GM10847 (cell line): Measurements from ENCODE around the gene GRIK4.

Experiments
- POLR2A ChIP-seq: IDR thresholded peaks from 2 replicates; pipeline ENCODE4 v1.6.1; 2011; ENCODE audit not compliant: insufficient read length; ENCODE audit errors: extremely low read depth

GRIK4 gene

DNA sequence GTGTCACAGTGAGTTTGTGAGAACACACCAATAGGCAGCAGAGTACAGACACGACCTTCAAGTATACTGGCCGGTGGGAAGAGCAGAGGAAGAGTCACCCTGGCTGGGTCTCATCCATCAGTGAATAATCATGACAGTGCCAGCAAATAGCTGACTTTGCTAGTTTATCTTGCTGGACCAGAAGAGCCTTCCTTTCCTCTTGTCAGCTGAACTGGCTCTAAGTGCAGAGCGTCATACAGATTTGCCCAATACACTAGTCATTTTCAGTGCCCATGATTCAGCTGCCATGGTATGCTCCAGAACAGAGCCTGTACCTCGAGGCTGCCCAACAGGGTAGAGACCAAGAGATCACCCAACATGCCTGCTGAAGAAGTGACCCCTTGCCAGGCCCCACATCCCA lies 429.5 kb downstream of the GRIK4 start:
- TF ChIP-seq POLR2A: no peak

DNA sequence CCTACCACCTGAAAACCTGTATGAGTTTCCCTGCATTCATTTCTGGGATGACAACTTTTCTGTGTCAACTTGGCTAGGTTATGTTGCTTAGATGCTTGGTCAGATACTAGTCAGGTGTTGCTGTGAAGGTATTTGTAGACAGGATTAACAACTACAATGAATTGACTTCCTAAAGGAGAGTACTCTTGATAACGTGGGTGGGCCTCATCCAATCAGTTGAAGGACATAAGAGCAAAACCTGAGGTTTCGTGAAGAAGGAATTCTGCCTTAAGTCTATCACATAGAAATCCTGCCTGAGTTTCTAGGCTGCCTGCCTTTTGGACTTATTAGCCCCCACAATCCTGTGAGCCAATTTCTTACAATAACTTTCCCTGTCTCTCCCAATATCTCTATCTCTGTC lies 431.2 kb downstream of the GRIK4 start:
- no peak for TF ChIP-seq POLR2A

DNA sequence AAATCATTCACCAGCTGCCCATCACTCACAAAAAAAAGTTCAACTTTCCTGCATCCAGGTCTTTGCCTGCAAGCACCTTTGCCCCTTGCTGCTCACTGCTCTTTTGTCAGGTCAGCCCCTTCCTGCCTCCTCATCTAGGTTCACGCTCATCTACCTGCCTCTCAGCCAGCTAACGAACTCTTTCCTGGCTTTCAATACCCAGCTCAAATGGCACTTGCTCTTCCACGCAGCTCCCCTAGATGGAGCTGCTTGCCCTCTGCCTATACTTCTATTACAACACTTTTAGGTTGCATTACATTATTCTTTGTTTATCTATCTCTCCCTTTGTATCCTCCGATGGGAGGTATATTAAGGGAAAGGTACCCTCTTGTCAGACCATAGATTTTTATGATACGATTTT lies 433.5 kb downstream of the GRIK4 start:
- TF ChIP-seq POLR2A: no peak

DNA sequence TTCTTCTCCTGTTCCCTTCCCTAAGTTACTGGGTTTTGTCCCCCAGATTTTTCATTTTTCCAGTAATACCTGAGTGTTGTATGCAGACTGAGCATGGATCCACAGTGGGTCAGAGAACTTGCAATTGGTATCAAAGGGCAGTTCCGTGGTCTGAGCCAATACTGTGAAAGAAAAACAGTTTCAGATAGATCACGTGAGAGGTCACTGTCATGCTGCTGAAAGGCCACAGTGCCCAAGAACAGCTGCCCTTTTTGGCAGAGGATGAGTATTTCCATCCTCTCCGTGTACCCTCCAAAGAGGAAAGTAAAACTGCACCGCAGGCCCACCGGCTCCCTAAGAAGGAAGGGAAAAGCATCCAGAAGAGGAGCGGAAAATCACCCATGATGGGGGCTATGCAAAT lies 439.3 kb downstream of the GRIK4 start:
- TF ChIP-seq POLR2A: no peak

DNA sequence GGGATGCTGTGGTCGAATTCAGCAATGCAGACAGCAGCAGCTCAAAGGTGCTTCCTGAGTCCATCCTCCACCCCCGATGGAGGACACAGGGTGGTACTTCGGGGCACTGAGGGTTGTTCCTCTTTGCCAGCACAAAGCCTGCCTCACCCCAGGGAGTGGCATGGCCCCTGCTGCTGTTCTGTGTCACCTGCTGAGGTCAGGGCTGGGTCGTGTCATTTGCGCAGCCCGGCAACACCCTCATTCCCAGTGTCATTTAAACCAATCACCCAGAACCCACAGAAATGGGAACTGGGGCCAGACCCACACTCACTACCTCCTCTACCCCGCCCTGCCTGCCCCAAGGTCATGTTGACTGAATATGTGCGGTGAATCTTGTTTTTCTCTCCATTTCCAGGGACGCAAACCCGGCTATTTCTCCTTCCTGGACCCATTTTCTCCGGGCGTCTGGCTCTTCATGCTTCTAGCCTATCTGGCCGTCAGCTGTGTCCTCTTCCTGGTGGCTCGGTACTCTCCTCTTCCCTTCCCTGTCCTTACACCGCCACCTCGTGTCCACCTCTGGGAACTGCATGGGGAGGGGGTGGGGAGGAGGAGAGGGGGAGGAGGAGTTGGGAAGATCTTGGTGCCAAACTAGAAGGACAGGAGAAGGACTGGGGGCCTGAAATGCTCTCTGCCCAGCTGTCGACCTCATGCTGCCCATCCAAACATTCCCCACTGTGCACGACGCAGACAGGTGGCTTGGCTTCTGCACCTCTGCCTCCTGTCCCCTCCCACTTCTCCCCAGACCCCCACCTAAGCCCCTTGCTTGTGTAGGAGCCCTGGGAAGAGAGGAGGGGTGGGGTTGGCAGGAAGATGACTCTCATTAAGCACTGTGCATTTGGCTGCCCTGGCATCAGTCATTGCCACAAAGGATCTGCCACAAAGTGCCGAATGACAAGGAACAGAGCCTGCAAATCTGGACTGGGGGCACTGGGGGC lies 441.2 kb downstream of the GRIK4 start:
- TF ChIP-seq POLR2A: no peak

GRCh38 chr11:120954381-120954780 lies 442.8 kb downstream of the GRIK4 start:
- no peak for TF ChIP-seq POLR2A

DNA sequence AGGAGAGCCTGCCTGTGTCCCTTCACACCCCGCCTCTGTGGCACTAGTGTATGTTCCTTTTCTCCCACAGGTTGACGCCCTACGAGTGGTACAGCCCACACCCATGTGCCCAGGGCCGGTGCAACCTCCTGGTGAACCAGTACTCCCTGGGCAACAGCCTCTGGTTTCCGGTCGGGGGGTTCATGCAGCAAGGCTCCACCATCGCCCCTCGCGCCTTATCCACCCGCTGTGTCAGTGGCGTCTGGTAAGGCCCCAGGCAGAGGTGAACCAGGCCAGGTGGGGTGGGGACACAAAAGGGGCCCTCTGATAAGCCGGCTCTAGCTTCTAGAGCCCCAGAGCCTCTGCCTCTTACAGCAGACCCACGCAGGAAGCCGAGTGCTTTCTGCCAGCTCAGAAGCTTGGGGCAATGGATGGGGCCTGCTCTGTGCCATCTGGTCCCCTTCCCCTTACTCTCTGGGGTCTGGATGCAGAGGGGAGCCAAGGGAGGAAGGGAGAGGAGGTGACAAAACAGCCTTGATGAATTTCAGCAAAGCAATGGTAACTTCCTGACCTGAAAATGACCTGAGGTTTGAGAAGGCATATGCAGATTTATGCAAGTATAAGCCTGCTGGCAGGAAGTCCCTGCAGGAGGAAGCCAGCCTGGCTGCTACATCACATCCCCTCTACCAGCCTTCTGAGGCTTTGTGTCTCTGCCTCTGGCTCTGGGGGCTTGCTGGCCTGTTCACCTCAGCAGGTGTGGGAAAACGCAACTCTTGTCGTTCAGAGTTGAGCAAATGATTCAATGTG lies 445.4 kb downstream of the GRIK4 start:
- TF ChIP-seq POLR2A: no peak

DNA sequence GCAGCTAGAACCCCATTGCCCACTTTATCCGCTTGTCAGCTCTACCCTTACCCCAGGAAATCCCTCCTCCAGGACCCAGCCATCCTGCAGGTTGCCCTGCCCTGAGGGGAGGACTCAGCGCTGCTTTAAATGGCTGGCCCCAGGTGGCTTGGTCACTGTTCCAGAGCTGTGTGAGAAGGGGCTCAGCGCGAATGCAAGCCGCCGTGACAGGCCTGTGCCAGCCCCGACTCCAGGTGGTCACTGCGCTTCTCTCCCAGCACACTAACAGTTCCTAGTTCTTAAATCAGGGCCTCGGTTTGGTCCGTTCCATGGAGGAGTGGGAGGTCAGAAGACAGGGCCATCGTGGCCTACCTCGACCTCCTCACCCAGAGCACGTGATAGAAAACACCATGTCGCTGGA lies 446.6 kb downstream of the GRIK4 start:
- no peak for TF ChIP-seq POLR2A

GRCh38 chr11:120959189-120959588 lies 447.6 kb downstream of the GRIK4 start:
- TF ChIP-seq POLR2A: no peak

DNA sequence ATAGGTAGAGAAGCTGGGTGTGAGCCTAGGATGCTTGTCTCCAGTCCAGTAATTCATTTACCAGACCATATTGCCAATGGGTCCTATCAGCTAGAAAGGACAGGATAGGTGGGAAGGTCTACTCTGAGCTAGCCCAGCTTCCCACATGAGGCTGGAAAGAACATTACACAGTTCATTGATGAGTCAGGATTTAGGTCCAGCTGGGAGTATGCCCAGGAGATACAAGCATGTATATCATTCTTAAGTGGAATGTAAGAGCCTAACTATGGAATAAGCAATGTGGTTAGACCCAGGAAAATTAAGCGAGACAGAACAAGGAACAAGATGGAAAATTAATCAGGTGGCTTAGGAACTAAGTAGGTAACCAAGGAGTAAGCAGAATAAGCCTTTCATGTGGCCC lies 453.3 kb downstream of the GRIK4 start:
- TF ChIP-seq POLR2A: no peak

- TF ChIP-seq POLR2A: no peak
Observed at GRCh38 chr11:120966840-120967239, 455.3 kb downstream of the GRIK4 start.

GRCh38 chr11:120969993-120970392 lies 458.4 kb downstream of the GRIK4 start:
- no peak for TF ChIP-seq POLR2A

DNA sequence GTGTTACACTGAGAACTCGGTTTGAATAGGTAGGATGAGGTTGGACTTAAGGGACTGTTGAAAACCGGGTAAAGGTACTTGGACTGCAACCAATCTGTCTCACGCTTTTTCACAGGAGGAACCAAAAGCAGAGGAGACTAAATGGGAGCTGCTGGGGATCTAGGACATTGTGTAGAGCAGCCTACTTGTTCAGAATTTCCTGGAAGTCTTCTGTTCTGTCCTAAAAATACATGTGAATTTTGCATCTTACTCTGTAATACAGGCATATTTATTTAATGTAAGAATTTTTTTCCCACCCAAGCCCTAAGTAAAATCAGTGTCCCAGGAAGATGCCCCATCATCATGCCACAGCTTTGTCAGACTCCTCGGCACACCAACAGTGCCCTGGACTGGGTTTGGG lies 460.3 kb downstream of the GRIK4 start:
- TF ChIP-seq POLR2A: no peak

DNA sequence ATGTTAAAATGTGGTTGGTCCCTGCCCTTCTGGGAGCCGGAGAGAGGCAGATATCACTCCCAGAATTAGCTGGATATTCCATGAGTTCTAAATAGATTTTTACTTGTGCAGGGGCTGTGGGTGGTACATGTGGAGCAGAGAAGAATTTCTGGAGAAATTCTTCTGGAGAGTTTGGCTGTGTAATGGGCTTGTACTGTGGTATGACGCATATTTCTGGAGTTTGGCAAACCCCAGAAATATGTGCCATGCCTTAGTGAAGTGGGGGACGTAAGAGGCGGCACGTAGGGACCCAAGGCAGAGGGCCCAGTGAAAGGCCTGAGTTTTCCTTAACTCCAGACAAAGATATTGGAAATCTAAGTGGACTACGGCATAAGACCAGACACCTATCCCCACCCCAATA lies 461.1 kb downstream of the GRIK4 start:
- no peak for TF ChIP-seq POLR2A

- no peak for TF ChIP-seq POLR2A
Observed at GRCh38 chr11:120973501-120973900, 462.0 kb downstream of the GRIK4 start.

GRCh38 chr11:120974466-120974865 lies 462.9 kb downstream of the GRIK4 start:
- no peak for TF ChIP-seq POLR2A
